MCF 10A (cell line): ENCODE measurements around the gene PNPT1. TPM values are rescaled to one million over a fixed set of nuclear protein-coding genes. Genes with fewer than 3 reads are reported as not detected.

ENCODE experiments used
- BruUV-seq: library from RNA; stranded (reverse); fragments of 400-500 nt; replicated peaks from 2 replicates; lab custom pipeline; 2021; lab: Mats Ljungman, UMichigan
- CTCF ChIA-PET: fragments of 300-600 bp; sonication (Branson Sonifier 250); formaldehyde crosslinking; extraction: SDS; loops from one replicate; lab custom pipeline; 2021; ENCODE audit warnings: antibody characterized with exemption, inconsistent platforms; lab: Yijun Ruan, JAX
- POLR2A ChIA-PET: fragments of 300-600, 350-650 bp; sonication (Branson Sonifier 250); formaldehyde crosslinking; extraction: SDS; loops from one replicate; lab custom pipeline; 2020; ENCODE audit warnings: antibody characterized with exemption, inconsistent platforms; lab: Yijun Ruan, JAX
- DNase-seq: peaks from one replicate; pipeline ENCODE4 v3.0.0-alpha.2; 2018; ENCODE audit not compliant: unreplicated experiment
- H3K27ac Mint-ChIP-seq: one replicate; pipeline ENCODE4 v1.8.0; 2022; ENCODE audit warnings: mild to moderate bottlenecking, low read depth, mixed read lengths; ENCODE audit not compliant: unreplicated experiment
- H3K27me3 Mint-ChIP-seq: one replicate; pipeline ENCODE4 v1.8.0; 2022; ENCODE audit warnings: mixed read lengths; ENCODE audit not compliant: insufficient read depth, unreplicated experiment
- H3K36me3 Mint-ChIP-seq: one replicate; pipeline ENCODE4 v1.8.0; 2022; ENCODE audit warnings: mild to moderate bottlenecking, moderate library complexity, mixed read lengths; ENCODE audit not compliant: insufficient read depth, unreplicated experiment
- H3K4me1 Mint-ChIP-seq: one replicate; pipeline ENCODE4 v1.8.0; 2022; ENCODE audit warnings: mixed read lengths; ENCODE audit not compliant: insufficient read depth, unreplicated experiment
- H3K4me3 Mint-ChIP-seq: one replicate; pipeline ENCODE4 v1.8.0; 2022; ENCODE audit warnings: mild to moderate bottlenecking, moderate library complexity, mixed read lengths; ENCODE audit not compliant: unreplicated experiment
- H3K9me3 Mint-ChIP-seq: one replicate; pipeline ENCODE4 v1.8.0; 2022; ENCODE audit warnings: mixed read lengths; ENCODE audit not compliant: unreplicated experiment
- intact Hi-C: fragments of 100-400 bp; cut with micrococcal nuclease; formaldehyde crosslinking; loops from 2 replicates; pipeline ENCODE4 v1.14.1; 2022
- total RNA-seq: library from RNA; stranded (reverse); gene quantifications from 2 replicates; pipeline ENCODE4 v1.2.3, GENCODE V29; 2022
- TF ChIP-seq, protein P1 (sequence below): fragments of 200-600 bp; IDR thresholded peaks from one replicate; pipeline ENCODE4 v1.8.0; 2022; ENCODE audit warnings: antibody characterized with exemption, mild to moderate bottlenecking; ENCODE audit not compliant: unreplicated experiment

The PNPT1 gene
- total RNA-seq, 1 experiment from 2014 or later, result 56.8 TPM

DNA sequence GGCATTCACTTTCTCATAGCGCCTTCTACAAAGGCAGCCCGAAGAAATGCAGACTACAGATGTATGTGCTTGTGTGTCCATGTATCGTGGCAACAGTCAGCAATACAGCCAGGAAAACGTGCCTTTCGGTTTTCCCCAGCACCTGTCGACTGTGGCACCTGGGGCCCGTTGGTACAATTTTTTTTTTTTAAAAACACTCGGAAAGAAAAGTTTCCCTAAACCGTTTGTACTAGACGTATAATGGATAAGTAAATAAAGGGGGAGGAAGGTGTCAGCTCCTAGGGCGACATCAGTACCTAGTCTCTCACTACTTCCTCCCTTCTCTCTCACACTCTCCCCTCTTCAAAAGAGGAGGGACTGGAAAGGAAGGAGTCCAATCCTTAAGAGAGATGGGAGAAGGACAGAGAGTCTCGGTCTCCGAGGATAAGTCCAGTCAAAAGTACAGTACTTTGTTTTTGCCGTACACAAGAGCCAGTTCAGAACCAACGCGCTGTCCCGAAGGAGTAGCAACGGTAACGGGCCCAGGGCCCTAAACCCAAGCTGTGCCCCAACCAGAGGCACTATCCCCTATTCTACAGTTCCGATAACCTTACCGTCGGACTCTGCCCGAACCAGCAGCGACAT, 77.0 kb downstream of the PNPT1 start:
- intact Hi-C loops, result no loop called here
- no peaks in the 10 kb centered on the region for H3K27me3 Mint-ChIP-seq
- peaks cover 39% of the 10 kb centered on the region for H3K36me3 Mint-ChIP-seq
- H3K4me1 Mint-ChIP-seq, result peaks cover 12% of the 10 kb centered on the region
- no peaks in the 10 kb centered on the region for H3K9me3 Mint-ChIP-seq
- no peak overlapping the region for H3K4me3 Mint-ChIP-seq
- peak; percentile 71 for DNase-seq
- ChIA-PET CTCF (no interaction called here), POLR2A (interaction anchor here (0.9 to 3.0 kb wide), 9 partner anchors 21 to 384 kb away, joined by 3 to 37 read pairs (median 6); partner anchors contain the start of genes CCDC88A and CFAP36)
- TF ChIP-seq, protein P1, sequence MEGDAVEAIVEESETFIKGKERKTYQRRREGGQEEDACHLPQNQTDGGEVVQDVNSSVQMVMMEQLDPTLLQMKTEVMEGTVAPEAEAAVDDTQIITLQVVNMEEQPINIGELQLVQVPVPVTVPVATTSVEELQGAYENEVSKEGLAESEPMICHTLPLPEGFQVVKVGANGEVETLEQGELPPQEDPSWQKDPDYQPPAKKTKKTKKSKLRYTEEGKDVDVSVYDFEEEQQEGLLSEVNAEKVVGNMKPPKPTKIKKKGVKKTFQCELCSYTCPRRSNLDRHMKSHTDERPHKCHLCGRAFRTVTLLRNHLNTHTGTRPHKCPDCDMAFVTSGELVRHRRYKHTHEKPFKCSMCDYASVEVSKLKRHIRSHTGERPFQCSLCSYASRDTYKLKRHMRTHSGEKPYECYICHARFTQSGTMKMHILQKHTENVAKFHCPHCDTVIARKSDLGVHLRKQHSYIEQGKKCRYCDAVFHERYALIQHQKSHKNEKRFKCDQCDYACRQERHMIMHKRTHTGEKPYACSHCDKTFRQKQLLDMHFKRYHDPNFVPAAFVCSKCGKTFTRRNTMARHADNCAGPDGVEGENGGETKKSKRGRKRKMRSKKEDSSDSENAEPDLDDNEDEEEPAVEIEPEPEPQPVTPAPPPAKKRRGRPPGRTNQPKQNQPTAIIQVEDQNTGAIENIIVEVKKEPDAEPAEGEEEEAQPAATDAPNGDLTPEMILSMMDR, result no peak
- no peak overlapping the region for H3K27ac Mint-ChIP-seq
- BruUV-seq, result TSS peak; percentile 20

GRCh38 chr2:55611997-55612396, 81.6 kb downstream of the PNPT1 start:
- POLR2A ChIA-PET, result interaction anchor here (0.6 to 1.4 kb wide), 3 partner anchors 11 to 26 kb away, joined by 3 read pairs; no protein-coding TSS in a partner anchor
- H3K36me3 Mint-ChIP-seq, result peaks cover 60% of the 10 kb centered on the region
- H3K4me1 Mint-ChIP-seq, result peaks cover 7% of the 10 kb centered on the region
- intact Hi-C loops, result no loop called here
- BruUV-seq, result no TSS peak
- TF ChIP-seq, protein P1, result no peak
- H3K27ac Mint-ChIP-seq, result no peak overlapping the region
- CTCF ChIA-PET, result interaction anchor here (0.6 to 1.4 kb wide), 2 partner anchors 15 to 39 kb away, joined by 3 to 6 read pairs; no protein-coding TSS in a partner anchor
- H3K27me3 Mint-ChIP-seq, result no peaks in the 10 kb centered on the region
- no peak for DNase-seq
- no peaks in the 10 kb centered on the region for H3K9me3 Mint-ChIP-seq
- H3K4me3 Mint-ChIP-seq, result no peak overlapping the region

- H3K27me3 Mint-ChIP-seq, result no peaks in the 10 kb centered on the region
- no peaks in the 10 kb centered on the region for H3K9me3 Mint-ChIP-seq
- no TSS peak for BruUV-seq
- peaks cover 60% of the 10 kb centered on the region for H3K36me3 Mint-ChIP-seq
- no peak overlapping the region for H3K4me3 Mint-ChIP-seq
- intact Hi-C loops, result no loop called here
- peaks cover 7% of the 10 kb centered on the region for H3K4me1 Mint-ChIP-seq
- POLR2A ChIA-PET, result interaction anchor here (0.6 to 1.6 kb wide), 7 partner anchors 10 to 127 kb away, joined by 3 to 5 read pairs (median 3); no protein-coding TSS in a partner anchor
- peak overlapping the region; percentile 16 for H3K27ac Mint-ChIP-seq
- CTCF ChIA-PET, result interaction anchor here (0.6 to 1.4 kb wide), 5 partner anchors 11 to 66 kb away, joined by 3 to 6 read pairs (median 3); no protein-coding TSS in a partner anchor
- TF ChIP-seq, protein P1, result no peak
- DNase-seq, result no peak
These were observed 82.5 kb downstream of the PNPT1 start for GRCh38 chr2:55610954-55611743.
